GM21390 (cell line): ENCODE data around the gene ZNF18.

Source experiments
- ATAC-seq: cut with Tn5 transposase; IDR thresholded peaks from one replicate; pipeline ENCODE4 v1.9.1; 2021; ENCODE audit not compliant: unreplicated experiment

The ZNF18 gene, protein sequence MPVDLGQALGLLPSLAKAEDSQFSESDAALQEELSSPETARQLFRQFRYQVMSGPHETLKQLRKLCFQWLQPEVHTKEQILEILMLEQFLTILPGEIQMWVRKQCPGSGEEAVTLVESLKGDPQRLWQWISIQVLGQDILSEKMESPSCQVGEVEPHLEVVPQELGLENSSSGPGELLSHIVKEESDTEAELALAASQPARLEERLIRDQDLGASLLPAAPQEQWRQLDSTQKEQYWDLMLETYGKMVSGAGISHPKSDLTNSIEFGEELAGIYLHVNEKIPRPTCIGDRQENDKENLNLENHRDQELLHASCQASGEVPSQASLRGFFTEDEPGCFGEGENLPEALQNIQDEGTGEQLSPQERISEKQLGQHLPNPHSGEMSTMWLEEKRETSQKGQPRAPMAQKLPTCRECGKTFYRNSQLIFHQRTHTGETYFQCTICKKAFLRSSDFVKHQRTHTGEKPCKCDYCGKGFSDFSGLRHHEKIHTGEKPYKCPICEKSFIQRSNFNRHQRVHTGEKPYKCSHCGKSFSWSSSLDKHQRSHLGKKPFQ

DNA sequence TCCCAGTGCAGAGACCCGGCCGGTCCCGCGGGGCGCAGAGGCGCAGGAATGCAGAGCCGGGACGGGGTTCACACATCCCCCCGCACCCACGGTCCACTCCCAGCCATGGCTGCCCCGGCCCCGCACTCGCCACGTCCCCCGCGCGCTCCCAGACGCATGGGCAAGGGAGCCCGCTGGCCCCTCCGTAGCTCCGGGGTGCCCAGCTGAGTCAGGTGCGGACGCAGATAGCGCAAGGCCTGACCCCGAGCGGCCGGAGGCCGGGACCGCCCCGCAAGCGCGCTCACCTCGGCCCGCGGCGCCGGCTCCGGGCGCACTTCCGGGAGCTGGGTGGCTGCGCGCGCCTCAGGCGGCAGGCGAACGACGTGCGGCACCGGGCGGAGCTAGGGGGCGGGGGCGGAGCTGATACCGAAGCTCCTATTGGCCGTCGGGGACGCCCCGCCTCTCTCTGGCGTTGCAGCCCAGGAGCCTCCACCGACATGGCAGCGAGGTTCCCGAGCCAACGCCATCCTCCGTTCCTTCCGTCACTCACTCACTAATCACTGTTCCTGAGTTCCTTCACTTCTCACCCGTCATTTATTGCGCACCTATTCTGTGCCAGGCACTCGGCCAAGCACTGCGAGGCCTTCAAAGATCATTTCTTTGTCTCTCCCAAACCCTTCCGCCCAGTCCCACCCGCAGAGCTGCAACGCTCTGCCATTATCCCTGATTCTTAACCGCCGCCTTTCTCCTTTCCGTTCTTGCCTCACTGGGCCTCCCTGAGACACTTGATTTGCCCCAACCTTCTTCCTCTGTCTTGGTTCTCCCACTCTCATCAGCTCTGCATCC, at the start of gene ZNF18:
TSS of gene ZNF18 (minus strand) at position 329 of the 825 bp plus-strand sequence. CDS start 4,646 bp downstream, outside the sequence.
- peak; percentile 96 for ATAC-seq

GRCh38 chr17:12046786-12047185, 49.5 kb upstream of the ZNF18 start:
- no peak for ATAC-seq

DNA sequence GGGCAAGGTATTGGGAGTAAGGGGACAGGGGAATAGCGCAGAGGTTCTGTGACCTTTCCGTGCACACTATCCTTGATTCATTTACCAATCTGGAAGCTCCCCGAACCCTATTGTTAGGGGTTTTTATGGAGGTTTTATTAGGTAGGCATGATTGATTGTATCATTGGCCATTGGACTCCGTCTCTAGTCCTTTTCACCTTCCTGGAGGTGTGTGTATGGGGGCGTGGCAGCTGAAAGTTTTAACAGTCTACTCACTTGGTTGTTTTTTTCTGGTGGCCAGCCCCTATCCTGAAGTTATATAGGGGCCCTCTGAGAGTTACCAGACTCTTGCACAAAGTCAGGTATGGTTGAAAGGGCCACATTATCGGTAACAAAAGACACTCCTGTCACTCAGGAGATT, 46.4 kb upstream of the ZNF18 start:
- no peak for ATAC-seq

GRCh38 chr17:12041312-12041711, 44.0 kb upstream of the ZNF18 start:
- ATAC-seq = no peak

GRCh38 chr17:12040478-12040877, 43.2 kb upstream of the ZNF18 start:
- no peak for ATAC-seq

- ATAC-seq = no peak
Observed at GRCh38 chr17:12037970-12038369, 40.7 kb upstream of the ZNF18 start.

GRCh38 chr17:12035673-12036072, 38.4 kb upstream of the ZNF18 start:
- ATAC-seq = no peak

GRCh38 chr17:12034538-12034937, 37.3 kb upstream of the ZNF18 start:
- no peak for ATAC-seq

- no peak for ATAC-seq
Observed at GRCh38 chr17:12028611-12029010, 31.3 kb upstream of the ZNF18 start.

DNA sequence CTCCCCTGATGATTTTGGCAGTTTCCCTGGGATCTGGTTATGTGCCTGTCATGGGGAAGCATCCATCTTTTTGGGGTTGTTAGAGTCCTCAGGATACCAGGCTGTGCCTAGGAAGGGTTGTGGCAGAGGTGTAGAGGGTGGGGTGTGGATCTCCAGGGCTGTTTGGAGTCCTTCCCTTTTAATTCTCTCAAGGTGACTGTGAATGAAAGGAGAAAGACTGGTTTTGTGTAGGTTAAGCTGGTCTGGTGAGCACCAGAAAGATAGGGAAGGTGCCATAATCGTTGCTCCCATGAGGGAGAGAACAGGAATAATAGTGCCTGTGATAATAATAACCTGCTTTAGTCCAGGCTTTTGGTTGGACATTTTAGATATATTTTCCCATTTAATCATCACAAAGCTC, 30.4 kb upstream of the ZNF18 start:
- ATAC-seq = no peak

DNA sequence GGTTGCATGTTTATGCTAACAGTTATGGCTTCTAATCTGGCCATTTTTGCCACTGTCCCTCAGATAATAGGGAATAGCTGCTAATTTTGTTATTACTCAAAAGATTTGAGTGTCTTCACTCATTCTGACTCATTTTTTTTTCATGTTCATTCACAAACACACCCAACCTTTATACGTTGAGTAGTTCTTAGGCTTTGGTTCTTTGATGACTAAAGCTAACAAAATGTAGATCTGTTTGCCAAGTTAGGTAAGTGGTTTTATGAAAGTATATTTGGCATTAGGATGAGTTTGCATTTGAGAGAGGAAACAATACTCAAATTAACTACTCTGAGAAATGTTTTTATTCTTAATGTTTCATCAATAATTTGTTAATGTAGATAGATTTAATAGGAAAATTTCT, 27.1 kb upstream of the ZNF18 start:
- no peak for ATAC-seq

DNA sequence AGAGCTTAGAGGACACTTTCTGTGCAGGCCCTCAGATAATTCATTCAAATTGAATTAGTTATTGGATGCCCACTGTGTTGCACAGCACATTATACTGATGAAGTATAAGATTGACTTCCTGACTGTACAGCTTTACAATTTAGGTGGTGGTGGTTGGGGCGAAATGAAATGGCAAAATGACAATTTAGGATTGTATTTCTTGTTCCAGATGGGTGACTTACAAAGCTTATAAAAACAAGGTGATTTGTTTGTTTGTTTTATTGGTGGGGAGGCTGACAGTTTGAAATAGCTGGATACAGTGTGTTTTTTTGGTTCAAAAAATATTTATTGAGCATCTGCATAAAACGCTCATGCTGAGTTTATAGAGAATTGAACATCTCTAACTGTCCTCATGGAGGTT, 25.0 kb upstream of the ZNF18 start:
- no peak for ATAC-seq

DNA sequence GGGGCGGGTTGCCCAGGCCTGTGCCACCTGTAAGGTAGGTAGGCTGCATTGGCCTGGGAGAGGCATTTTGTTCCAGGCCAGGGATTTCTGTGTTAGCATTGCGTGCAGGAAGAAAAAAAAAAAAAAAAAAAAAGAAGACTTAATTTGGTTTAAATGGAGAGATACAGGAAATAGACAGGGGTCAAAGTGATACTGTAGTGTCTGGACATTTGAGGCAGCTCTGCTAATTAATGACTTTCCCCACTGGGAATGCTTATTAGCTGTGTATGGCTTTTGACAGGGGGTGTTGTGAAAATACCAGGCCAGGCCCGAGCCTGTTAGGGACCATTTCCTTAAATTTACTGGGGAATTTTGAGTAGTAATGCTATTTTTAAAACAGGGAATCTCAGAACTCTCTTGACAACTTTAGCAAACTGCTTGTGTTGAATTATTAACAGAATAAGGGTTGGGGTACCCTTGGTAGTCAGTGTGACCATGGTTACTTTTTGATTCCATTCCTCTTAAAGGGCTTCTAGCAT, 24.4 kb upstream of the ZNF18 start:
- no peak for ATAC-seq

DNA sequence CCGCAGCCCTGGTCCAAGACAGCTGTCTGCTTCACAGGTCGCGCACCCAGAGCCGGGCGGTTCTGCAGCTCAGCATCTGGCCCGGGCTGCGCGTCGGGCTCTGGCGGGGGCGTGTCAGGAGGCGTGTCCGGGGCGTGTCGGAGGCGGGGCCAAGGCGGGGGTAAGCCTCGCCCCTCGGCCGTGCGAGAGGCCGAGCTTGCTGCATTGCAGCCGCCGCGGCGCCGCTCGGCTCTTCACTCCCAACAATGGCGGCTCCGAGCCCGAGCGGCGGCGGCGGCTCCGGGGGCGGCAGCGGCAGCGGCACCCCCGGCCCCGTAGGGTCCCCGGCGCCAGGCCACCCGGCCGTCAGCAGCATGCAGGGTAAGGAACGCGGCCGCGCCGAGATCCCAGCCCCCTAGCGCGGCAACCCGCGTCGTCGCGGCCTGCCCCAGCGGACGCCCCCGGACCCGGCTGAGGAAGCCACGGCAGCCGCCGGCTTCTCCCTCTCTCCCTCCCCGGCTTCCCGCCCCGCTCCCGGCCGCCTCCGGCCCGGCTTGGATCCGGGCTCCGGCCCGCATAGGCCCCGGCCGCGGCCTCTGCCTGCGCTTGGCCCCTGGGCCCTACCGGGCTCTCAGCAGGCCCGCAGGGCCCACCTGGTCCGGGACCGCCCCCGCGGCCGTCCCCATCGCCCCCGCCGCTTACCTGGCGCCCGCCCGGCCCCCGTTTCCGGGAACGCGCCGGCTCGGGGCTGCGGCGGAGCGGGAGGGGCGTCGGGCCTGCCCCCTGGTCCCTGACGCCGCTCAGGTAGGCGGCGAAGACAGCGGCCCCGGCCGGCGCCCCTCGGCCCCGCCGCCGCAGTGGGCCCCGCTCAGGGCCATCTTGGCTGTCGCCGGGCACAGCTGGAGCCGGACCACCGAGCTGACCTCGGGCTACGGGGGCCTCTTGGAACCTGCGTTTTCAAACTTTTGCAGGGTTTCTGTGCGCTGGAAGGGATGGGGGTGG, 23.7 kb upstream of the ZNF18 start, which contains the start of gene MAP2K4:
TSS of gene MAP2K4 (plus strand) at position 236 of the 981 bp plus-strand sequence. CDS start at position 246, 10 bp downstream.
- ATAC-seq = peak; percentile 95

GRCh38 chr17:12007466-12007865, 10.2 kb upstream of the ZNF18 start:
- ATAC-seq = no peak

GRCh38 chr17:11999696-12000095, 2.4 kb upstream of the ZNF18 start:
- no peak for ATAC-seq

GRCh38 chr17:11997972-11998233, 628 bp upstream of the ZNF18 start:
- no peak for ATAC-seq

GRCh38 chr17:11996722-11997146, 541 bp downstream of the ZNF18 start:
- ATAC-seq = peak; percentile 34

DNA sequence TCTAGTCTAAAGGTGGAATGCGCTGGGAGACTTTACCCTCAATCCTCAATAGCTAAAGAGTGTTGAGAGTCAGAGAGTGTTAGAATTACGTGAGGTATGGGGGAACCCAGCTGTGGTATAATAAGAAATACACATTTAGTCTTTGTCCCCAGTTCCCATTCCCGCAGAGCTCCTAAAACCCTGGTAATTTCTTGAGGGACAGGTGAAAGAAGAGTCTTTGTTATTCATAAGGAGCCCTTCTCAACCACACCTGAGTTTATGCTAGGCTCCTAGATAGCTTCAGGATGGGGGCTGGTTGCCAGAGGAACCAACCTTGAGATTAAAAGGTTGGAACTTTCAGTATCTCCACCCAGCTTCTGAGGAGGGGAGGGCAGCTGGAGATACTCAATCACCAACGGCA, 5.8 kb downstream of the ZNF18 start:
- no peak for ATAC-seq

- ATAC-seq = no peak
Observed at GRCh38 chr17:11990363-11990983, 6.8 kb downstream of the ZNF18 start.
